Brain microvascular endothelial cell (primary cell): ENCODE measurements around the gene SCARB1.

Source experiments
- DNase-seq: peaks from one replicate; pipeline ENCODE4 v3.0.0-alpha.2; 2020
- H3K27ac ChIP-seq: fragments of 250-450 bp; sonication (Bioruptor Pico); 2 replicates; pipeline ENCODE4 v1.5.1; 2020; ENCODE audit warnings: mild to moderate bottlenecking, moderate library complexity
- H3K27me3 ChIP-seq: fragments of 250-450 bp; sonication (Bioruptor Pico); replicated peaks from 2 replicates; pipeline ENCODE4 v1.5.1; 2020; ENCODE audit warnings: mild to moderate bottlenecking
- H3K36me3 ChIP-seq: fragments of 250-450 bp; sonication (Bioruptor Pico); replicated peaks from 2 replicates; pipeline ENCODE4 v1.5.1; 2020; ENCODE audit warnings: mild to moderate bottlenecking
- H3K4me3 ChIP-seq: 2 replicates; pipeline ENCODE4 v1.5.1; 2011; ENCODE audit warnings: low read depth, mild to moderate bottlenecking, control low read depth, low read length, moderate library complexity
- CTCF ChIP-seq: IDR thresholded peaks from 2 replicates; pipeline ENCODE4 v1.5.1; 2011; ENCODE audit warnings: low read depth, mild to moderate bottlenecking, moderate library complexity, low read length, control low read depth, inconsistent platforms; ENCODE audit errors: missing control alignments
- in situ Hi-C: cut with HindIII; loops from 2 replicates; pipeline ENCODE4 v1.10.0; 2017; ENCODE audit warnings: low sequenced_read_pairs, low pct_ligation_motif_present

The SCARB1 gene

DNA sequence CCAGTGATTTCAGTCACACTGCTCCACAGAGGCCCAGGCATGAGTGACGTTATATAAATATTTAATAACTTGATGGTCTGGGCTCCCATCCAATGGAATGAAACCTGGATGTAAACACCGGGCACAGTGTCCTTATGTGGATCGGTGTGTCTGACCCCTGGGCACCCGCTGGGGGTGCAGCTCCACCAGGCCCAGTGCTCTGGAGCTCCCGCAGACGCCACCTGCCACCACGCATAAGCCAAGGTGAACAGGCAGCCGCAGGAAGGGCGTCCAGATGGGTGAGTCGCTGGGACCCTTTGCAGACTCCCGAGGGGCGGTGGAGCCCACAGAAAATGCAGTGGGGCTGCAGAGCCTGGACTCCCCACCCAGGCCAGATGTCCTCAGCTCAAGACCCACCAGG, 121.6 kb downstream of the SCARB1 start:
- no peak for DNase-seq
- no peak overlapping the region for H3K27ac ChIP-seq

GRCh38 chr12:124741211-124741610, 122.5 kb downstream of the SCARB1 start:
- TF ChIP-seq CTCF: no peak
- H3K27me3 ChIP-seq: no peaks in the 10 kb centered on the region

More for the DNA sequence above, 121.6 kb downstream of the SCARB1 start:
- in situ Hi-C loops: no loop called here
- Histone ChIP-seq H3K36me3 (no peaks in the 10 kb centered on the region), H3K27me3 (no peaks in the 10 kb centered on the region), H3K4me3 (no peak overlapping the region)
- TF ChIP-seq CTCF: no peak

GRCh38 chr12:124740691-124741137, 123.0 kb downstream of the SCARB1 start:
- Histone ChIP-seq H3K36me3 (no peaks in the 10 kb centered on the region), H3K4me3 (no peak overlapping the region), H3K27me3 (no peaks in the 10 kb centered on the region), H3K27ac (no peak overlapping the region)
- no peak for DNase-seq
- peak; percentile 34 for TF ChIP-seq CTCF
- in situ Hi-C loops: no loop called here

More at GRCh38 chr12:124741211-124741610, 122.5 kb downstream of the SCARB1 start:
- no peaks in the 10 kb centered on the region for H3K36me3 ChIP-seq
- DNase-seq: no peak
- in situ Hi-C loops: no loop called here
- no peak overlapping the region for H3K4me3 ChIP-seq
- H3K27ac ChIP-seq: no peak overlapping the region

DNA sequence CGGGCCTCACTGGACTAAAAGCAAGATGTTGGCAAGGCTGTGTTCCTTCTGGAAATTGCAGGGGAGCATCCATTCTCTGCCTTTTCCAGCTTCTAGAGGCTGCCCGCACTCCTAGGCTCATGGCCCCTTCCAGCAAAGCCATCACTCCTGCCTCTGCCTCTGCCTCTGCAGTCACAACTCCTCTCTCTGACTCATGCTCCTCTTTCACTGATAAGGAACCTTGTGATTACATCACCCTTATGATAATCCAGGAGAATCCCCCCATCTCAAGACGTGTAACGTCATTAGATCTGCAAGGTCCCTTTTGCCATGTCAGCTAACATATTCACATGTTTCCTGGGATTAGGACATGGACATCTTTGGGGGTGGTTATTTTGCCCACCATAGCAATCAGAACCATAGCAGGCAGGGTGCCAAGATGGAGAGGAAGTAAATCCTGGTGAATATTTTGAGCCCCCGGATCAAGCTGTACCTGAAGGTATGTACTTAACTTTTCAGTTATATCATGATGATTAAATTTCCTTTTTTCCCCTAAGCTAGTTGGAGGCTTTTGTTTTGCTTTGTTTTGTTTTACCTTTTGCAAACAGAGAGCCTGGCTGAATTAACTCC, 123.6 kb downstream of the SCARB1 start:
- TF ChIP-seq CTCF: no peak
- no peak for DNase-seq
- H3K27me3 ChIP-seq: no peaks in the 10 kb centered on the region
- in situ Hi-C loops: no loop called here
- no peak overlapping the region for H3K4me3 ChIP-seq
- no peak overlapping the region for H3K27ac ChIP-seq
- no peaks in the 10 kb centered on the region for H3K36me3 ChIP-seq

DNA sequence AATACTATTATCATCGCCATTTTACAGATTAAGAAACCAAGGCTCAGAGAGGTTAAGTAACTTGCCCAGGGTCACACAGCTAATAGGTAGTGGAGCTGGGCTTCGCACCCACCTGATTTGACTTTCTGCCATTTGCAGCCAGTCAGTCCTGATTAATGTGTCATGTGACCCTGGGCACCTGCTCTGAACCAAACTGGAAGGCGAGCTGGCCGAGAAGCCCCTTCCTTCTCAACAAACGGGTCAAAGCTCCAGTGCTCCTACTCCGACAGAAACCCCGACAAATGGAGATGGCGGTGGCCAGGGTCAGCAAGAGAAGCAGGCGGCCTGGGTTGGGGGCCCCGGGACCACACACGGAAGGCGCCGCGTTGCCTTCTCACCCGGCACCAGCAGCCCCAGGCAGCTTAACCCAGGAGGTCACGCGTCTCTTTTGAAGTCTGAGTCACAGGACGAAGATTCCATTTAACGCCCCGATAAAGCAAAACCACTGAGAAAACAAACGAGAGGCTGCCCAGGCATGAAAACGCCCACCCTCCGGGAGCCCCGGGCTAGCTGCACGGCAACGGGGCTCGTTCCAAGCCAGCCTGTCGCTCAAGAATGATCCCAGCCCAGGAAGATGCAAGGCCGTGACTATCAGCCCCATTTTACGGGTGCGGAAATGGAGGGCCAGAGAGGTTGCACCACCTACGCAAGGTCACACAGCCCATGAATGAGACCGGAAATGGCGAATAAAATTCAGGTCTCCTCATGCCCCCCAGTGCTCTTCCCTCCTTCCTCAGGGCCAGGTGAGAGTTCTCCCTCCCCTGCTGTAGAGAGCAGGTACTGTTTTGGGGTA, 124.8 kb downstream of the SCARB1 start:
- peak; percentile 79 for DNase-seq
- Histone ChIP-seq H3K27ac (peak overlapping the region; percentile 24), H3K27me3 (no peaks in the 10 kb centered on the region), H3K4me3 (no peak overlapping the region), H3K36me3 (no peaks in the 10 kb centered on the region)
- in situ Hi-C loops: no loop called here
- no peak for TF ChIP-seq CTCF
